ENCODE data around the gene CLCN7. TPM values are rescaled to one million over a fixed set of nuclear protein-coding genes. Genes with fewer than 3 reads are reported as not detected.

Gene CLCN7
- total RNA-seq, 3 donors from 2014 or later: 59.3 to 98.1 (median 59.8) TPM

GRCh38 chr16:1432388-1433262, 42.2 kb downstream of the CLCN7 start:
- no peak for ATAC-seq
- H3K36me3 ChIP-seq (ENCODE audit: low read depth): no peaks in the 10 kb centered on the region
- DNase-seq: no peak
- intact Hi-C loops (cut with DNase I, micrococcal nuclease): no loop called here
- H3K9me3 ChIP-seq: no peaks in the 10 kb centered on the region
- H3K4me3 ChIP-seq: no peak overlapping the region
- no peak for TF ChIP-seq CTCF (IDR thresholded peaks at IDR 0.05)
- H3K4me1 ChIP-seq (ENCODE audit: low read depth): no peaks in the 10 kb centered on the region

GRCh38 chr16:1431497-1432270, 43.1 kb downstream of the CLCN7 start:
- Histone ChIP-seq H3K36me3 (ENCODE audit: low read depth) (no peaks in the 10 kb centered on the region), H3K4me3 (no peak overlapping the region), H3K9me3 (no peaks in the 10 kb centered on the region), H3K4me1 (ENCODE audit: low read depth) (no peaks in the 10 kb centered on the region)
- intact Hi-C loops (cut with DNase I, micrococcal nuclease): no loop called here
- DNase-seq (no peak), ATAC-seq (no peak)
- TF ChIP-seq CTCF (IDR thresholded peaks at IDR 0.05): no peak

GRCh38 chr16:1430759-1431496, 43.9 kb downstream of the CLCN7 start, which contains the start of gene PERCC1:
Gene PERCC1, plus strand, starts transcription at chr16:1431078. Its CDS starts 1,516 bp downstream, at chr16:1432594.
- TF ChIP-seq CTCF (IDR thresholded peaks at IDR 0.05): no peak
- H3K4me3 ChIP-seq: no peak within 1 kb of the TSS
- ATAC-seq (peak; percentile 43), DNase-seq (no peak)
- intact Hi-C loops (cut with DNase I, micrococcal nuclease): no loop called here
- H3K36me3 ChIP-seq (ENCODE audit: low read depth): no peaks in the 10 kb centered on the region
- H3K4me1 ChIP-seq (ENCODE audit: low read depth): no peaks in the 10 kb centered on the region
- no peaks in the 10 kb centered on the region for H3K9me3 ChIP-seq

GRCh38 chr16:1430214-1430758, 44.5 kb downstream of the CLCN7 start:
- Histone ChIP-seq H3K4me1 (ENCODE audit: low read depth) (no peaks in the 10 kb centered on the region), H3K4me3 (no peak overlapping the region), H3K36me3 (ENCODE audit: low read depth) (no peaks in the 10 kb centered on the region), H3K9me3 (no peaks in the 10 kb centered on the region)
- no peak for DNase-seq
- no peak for ATAC-seq
- TF ChIP-seq CTCF (IDR thresholded peaks at IDR 0.05): no peak
- intact Hi-C loops (cut with DNase I, micrococcal nuclease): no loop called here

- no peaks in the 10 kb centered on the region for H3K36me3 ChIP-seq (ENCODE audit: low read depth)
- no peaks in the 10 kb centered on the region for H3K4me1 ChIP-seq (ENCODE audit: low read depth)
- ATAC-seq: no peak
- intact Hi-C loops (cut with DNase I, micrococcal nuclease): no loop called here
- H3K4me3 ChIP-seq: no peak overlapping the region
- no peaks in the 10 kb centered on the region for H3K9me3 ChIP-seq
- DNase-seq: no peak
- TF ChIP-seq CTCF (IDR thresholded peaks at IDR 0.05): no peak
These were observed 45.2 kb downstream of the CLCN7 start for GRCh38 chr16:1429631-1430030.

Data from mucosa of descending colon (tissue), 3 donors.